HG03095 (cell line): ENCODE results near the gene AGO1.
A peak's percentile ranks its signal among the peaks of the same experiment; 100 is the strongest.

Source experiments
- ATAC-seq: cut with Tn5 transposase; IDR thresholded peaks from one replicate; pipeline ENCODE4 v1.9.1; 2021; ENCODE audit warnings: moderate library complexity; ENCODE audit not compliant: unreplicated experiment

Gene AGO1

DNA sequence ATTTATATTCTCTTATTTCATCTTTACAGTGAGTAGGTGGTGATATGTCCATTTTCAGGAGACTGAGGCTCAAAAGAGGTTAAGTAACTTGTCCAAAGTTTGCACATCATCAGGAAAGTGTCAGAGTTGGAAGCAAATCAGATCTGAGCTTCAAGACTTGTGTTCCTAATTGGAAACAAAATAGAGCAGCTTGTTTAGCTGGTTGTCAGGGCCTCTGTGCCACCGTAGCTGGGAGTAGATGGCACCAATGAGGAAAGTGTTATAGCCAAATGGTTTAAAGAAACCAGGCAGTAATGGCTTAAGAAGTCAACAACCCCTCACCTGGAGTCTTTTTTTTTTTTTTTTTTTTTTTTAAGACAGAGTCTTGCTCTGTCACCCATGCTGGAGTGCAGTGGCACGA is 19.7 kb downstream of the AGO1 start:
- ATAC-seq = no peak

GRCh38 chr1:35914717-35915116 is 31.7 kb downstream of the AGO1 start:
- no peak for ATAC-seq

- ATAC-seq = no peak
Measured at GRCh38 chr1:35915693-35916092, 32.7 kb downstream of the AGO1 start.

DNA sequence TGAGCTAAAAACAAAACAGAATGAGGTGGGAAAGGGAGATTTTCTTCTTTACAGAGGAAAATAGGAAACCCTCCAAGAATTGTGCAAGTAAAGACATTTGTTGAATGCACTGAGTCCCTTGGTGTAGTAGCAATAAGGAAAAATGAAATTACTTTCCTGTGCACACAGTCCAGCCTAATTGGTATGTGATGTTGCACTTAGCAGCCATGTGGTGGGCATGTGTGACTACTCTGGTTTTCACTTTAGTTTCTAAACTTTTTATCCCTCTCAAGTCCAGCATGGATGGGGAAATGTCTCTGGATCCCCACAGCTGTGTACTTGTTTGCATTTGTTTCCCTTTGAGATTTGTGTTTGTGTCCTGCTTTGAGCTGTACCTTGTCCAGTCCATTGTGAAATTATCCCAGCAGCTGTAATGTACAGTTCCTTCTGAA is 40.8 kb downstream of the AGO1 start:
- no peak for ATAC-seq

DNA sequence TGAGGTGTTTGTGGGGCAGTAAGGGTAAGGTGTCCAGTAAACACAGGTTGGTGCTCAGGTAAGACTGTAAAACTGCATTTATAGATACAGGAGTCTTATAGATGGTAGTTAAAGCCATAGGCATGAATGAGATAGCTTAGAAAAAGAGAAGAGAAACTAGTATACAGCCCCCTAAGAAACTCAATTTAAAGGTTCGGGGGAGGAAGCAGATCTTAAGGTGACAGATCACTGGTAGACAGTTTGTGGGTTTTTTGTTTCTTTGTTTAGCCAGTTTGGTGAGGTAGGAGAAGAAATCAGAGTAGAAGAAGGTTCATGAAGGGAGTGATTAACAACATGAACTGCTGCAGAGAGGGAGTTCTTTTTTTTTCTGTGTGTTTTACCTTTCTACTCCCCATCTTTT is 41.8 kb downstream of the AGO1 start:
- ATAC-seq = no peak

- no peak for ATAC-seq
Measured at GRCh38 chr1:35925741-35926140, 42.7 kb downstream of the AGO1 start.

- ATAC-seq = no peak
Measured at GRCh38 chr1:35927472-35927871, 44.5 kb downstream of the AGO1 start.

DNA sequence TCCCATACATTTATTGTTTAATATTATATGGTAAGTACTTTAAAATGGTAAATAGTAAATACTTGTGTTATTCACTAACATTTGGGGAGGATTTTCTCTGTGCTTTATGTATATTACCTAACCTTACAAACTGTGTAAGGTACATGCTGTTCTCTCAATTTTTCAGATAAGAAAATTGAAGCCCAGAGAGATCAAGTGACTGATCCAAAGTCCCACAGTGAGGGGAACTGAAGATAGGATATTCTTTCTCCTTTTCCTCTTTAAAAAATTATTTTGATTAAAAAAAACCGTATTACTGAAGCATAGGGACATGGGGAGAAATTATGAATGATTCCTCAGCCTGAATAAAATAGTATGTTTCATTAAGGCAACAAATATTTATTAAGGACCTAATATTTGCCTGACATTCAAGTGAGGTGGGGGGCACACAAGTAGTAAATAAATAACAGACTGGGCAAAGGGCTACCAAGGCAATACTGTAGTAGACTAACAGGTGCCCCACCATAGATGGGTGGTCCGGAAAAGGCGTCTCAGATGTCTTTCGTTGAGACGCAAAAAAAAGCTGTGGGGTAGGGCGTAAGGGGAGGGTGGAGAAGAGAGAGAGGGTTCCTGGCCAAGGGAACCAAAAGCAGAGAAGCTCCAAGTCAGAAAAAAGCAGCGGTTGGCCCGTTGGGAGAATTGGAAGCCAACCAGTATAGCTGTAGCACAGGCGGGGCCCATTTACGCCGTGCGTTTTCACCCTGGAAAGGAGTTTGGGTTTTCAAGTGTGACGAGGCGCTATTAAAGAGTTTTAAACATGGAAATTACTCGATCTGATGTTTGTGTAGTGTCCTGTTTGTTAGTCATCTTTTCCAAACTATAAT is 47.0 kb downstream of the AGO1 start:
- ATAC-seq = no peak

- ATAC-seq = peak; percentile 80
Measured at GRCh38 chr1:35930593-35931445, 47.8 kb downstream of the AGO1 start, which contains the start of gene AGO3. TSS of gene AGO3 (plus strand) at chr1:35931105. CDS start at chr1:35931427, 322 bp downstream.

GRCh38 chr1:35931446-35932157 is 48.6 kb downstream of the AGO1 start:
- ATAC-seq = peak; percentile 20

GRCh38 chr1:35932158-35932636 is 49.2 kb downstream of the AGO1 start:
- no peak for ATAC-seq

DNA sequence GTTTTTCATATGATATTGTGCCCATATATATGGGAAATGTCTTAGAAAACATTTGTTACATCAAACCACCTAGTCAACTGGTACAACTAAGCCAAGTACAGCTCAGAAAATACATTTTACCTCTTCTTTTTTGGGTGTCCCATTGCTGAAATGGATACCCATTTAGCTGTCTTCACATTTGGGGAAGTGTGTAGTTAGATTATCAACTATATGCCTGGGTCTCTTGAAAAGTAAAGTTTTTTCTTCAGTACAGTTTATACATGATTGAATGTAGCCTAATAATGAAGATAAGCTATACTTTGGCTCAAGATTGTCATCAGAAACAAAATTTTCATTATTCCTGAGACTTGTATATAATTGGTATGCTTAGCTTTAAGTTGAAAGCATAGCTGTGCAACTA is 49.9 kb downstream of the AGO1 start:
- ATAC-seq = no peak

- ATAC-seq = no peak
Measured at GRCh38 chr1:35935442-35936388, 52.7 kb downstream of the AGO1 start.

GRCh38 chr1:35936838-35937237 is 53.8 kb downstream of the AGO1 start:
- no peak for ATAC-seq

DNA sequence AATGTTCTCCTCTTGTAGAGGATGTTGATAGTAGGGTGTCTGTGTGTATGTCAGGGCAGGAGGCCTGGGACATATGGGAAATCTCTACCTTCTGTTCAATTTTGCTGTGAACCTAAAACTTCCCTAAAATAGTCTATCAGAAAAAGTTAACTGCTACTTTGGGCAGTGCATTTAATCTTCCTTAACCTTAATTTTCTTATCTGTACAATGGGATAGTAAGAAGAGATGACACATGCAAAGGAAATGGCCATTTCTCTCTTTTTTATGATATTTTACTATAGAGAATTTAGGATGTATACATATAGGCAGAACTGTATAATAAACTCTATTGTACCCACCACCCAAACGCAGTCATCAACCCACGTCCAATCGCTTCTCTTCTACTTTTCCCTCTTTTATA is 56.5 kb downstream of the AGO1 start:
- ATAC-seq = no peak

- no peak for ATAC-seq
Measured at GRCh38 chr1:35945327-35945726, 62.3 kb downstream of the AGO1 start.

- ATAC-seq = no peak
Measured at GRCh38 chr1:35947547-35947946, 64.5 kb downstream of the AGO1 start.

DNA sequence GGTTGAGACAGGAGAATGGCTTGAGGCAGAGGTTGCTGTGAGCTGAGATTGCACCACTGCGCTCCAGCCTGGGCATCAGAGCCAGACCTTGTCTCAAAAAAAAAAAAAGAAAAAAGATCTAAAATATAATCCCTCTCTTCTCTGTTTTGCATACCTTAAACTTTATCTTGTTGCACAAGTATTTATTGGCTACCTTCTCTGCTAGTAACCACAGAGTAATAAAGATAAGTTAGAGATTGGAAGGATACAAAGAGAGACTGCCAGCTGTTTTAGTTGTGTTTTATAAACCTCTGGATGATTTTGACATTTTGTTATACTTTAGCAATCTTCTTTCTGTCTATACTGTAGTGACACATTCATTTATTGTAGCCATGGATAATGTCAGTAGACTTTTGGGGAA is 75.5 kb downstream of the AGO1 start:
- ATAC-seq = no peak

- ATAC-seq = no peak
Measured at GRCh38 chr1:35959304-35959703, 76.3 kb downstream of the AGO1 start.

DNA sequence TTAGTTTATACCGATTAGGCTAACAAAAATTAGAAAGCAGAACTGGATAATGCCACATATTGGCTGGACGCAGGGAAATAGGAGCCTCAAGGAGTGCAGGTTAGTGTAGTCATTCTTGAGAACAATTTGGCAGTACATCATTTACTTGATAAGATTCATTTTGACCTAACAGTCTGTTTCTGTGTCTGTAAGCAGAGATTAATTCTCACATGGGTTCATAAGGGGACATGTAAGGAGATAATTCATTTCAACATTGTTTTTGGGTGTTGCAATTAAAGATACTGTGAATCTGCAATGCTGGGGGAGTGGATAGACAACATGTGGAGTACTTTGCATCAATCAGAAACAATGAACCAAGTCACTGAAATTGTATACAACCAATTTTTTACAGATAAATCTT is 79.9 kb downstream of the AGO1 start:
- no peak for ATAC-seq
